Heart right ventricle (tissue), 16 donors: ENCODE data around the gene ARPIN. TPM values are rescaled to one million over a fixed set of nuclear protein-coding genes. Genes with fewer than 3 reads are reported as not detected.
"Not testable (repeated sequence)": the region's sequence is repeated elsewhere in the genome, so short reads cannot be mapped to it uniquely, and the experiment has no call there.

Experiments
- ATAC-seq, 8 donors: fragments of 200-7000 bp; cut with Tn5 transposase; one replicate each; pipeline ENCODE4 v1.9.1; 2020; ENCODE audit warnings: mild to moderate bottlenecking in 8 of 8, moderate library complexity in 8 of 8, moderate number of reproducible peaks in 1 of 8
- DNase-seq, 2 donors: peaks; one replicate each; pipeline ENCODE4 v3.0.0-alpha.2; 2020
- H3K27ac ChIP-seq, 10 donors: fragments of 200-600 bp; sonication (generic) in 2 of 10; one replicate each; pipeline versions ENCODE4 v1.5.0 to v1.8.0; 2020 to 2022; ENCODE audit warnings: mild to moderate bottlenecking in 3 of 10
- H3K27me3 ChIP-seq, 7 donors: fragments of 200-600 bp; one replicate each; pipeline ENCODE4 v1.8.0; 2021 to 2022; ENCODE audit warnings: mild to moderate bottlenecking in 2 of 7
- H3K36me3 ChIP-seq, 9 donors: fragments of 200-600 bp; sonication (generic) in 1 of 9; one replicate each; pipeline versions ENCODE4 v1.5.0 to v1.8.0; 2020 to 2022; ENCODE audit warnings: mild to moderate bottlenecking in 2 of 9
- H3K4me1 ChIP-seq, 9 donors: fragments of 200-600 bp; sonication (generic) in 1 of 9; one replicate each; pipeline versions ENCODE4 v1.5.0 to v1.8.0; 2020 to 2022; ENCODE audit warnings: mild to moderate bottlenecking in 4 of 9
- H3K4me3 ChIP-seq, 10 donors: fragments of 200-600 bp; sonication (generic) in 2 of 10; one replicate each; pipeline versions ENCODE4 v1.5.0 to v1.8.0; 2020 to 2022; ENCODE audit warnings: mild to moderate bottlenecking in 7 of 10, moderate library complexity in 2 of 10
- H3K9me3 ChIP-seq, 11 donors: fragments of 200-600 bp in 10 of 11; sonication (generic) in 2 of 11; one replicate each; pipeline versions ENCODE4 v1.5.0 to v1.8.0; 2013 to 2022; ENCODE audit warnings: mild to moderate bottlenecking in 2 of 11, control low read depth in 1 of 11, moderate library complexity in 1 of 11
- WGBS, 2 donors: extraction: QIAGEN DNeasy Blood & Tissue Kit; methylation state at CpG; one replicate each; pipeline ENCODE4 v1.1.7; 2013; ENCODE audit warnings: inconsistent platforms in 1 of 2; 5-methylcytosine and 5-hydroxymethylcytosine counted together
- intact Hi-C, 10 donors: fragments of 100-400 bp; cut with DNase I; formaldehyde crosslinking; loops; one replicate each; pipeline versions ENCODE4 v1.11.1 to v1.14.2; 2022
- polyA plus RNA-seq, 2 donors: library from polyadenylated mRNA; stranded (reverse); fragments of 200-250 nt; gene quantifications; one replicate each; pipeline ENCODE4 v1.2.3, GENCODE V29; 2013
- total RNA-seq, 10 donors: library from RNA; stranded (reverse); fragmentation: NEBNext Ultra II Directional in 3 of 10; extraction: Animal tissue kit (Norgen Biotek cat#: 25700) in 3 of 10; gene quantifications; one replicate each; pipeline versions ENCODE4 v1.2.1 to v1.2.4, GENCODE V29; 2021 to 2023
- TF ChIP-seq, protein P1 (sequence below), 9 donors: fragments of 200-600 bp; sonication (generic) in 2 of 9; IDR thresholded peaks; one replicate each; pipeline versions ENCODE4 v1.5.0 to v1.8.0; 2021 to 2022; ENCODE audit warnings: antibody characterized with exemption in 9 of 9, mild to moderate bottlenecking in 5 of 9, moderate library complexity in 1 of 9
- donor health status: Arrhythmogenic right ventricular cardiomyopathy.
- donor health status: ischemic (EF 13 %, LVEDD 7.1; RV severe dilation, severe dysfunction).
- donor health status: healthy with polysubstance abuse.
- donor health status: DM: no; HTN: yes; CAD: no.
- donor health status: DM: no; HTN: no; CAD: no.
- donor health status: ischemic (EF 25% LVEDD 6.9; RV normal size, moderate dysfunction).
- donor health status: ischemic (EF 25% LVEDD 5.7; RV mildly dilated, moderate dysfunction).
- donor health status: healthy.
- donor health status: DM: yes; HTN: yes; CAD: no.
- donor health status: Ischemic cardiomyopathy.
- donor health status: ischemic (EF 35%, LVEDD 5.7; RV mildly dilated, moderate dysfunction).
- donor health status: nonischemic (EF 11% LVEDD 7.7; RV severe dilation, severe dysfunction).
- donor health status: DM: yes; HTN: yes; CAD: no.
- donor health status: PGD.
- donor health status: ischemic (EF 29% LVEDD 5.4; RV normal size, mild dysfunction).
- donor health status: nonischemic (EF 23%, LVEDD 6.1; RV moderate dilation, normal function).

ARPIN gene
- total and polyA plus RNA-seq, 12 donors, result 4.6 to 12.8 (median 11.0) TPM

- no peaks in the 10 kb centered on the region for H3K27me3 ChIP-seq
- H3K4me3 ChIP-seq, result no peak overlapping the region
- intact Hi-C loops, result no loop called here
- peaks cover 0 to 30% (median 14%) of the 10 kb centered on the region in 9 donors for H3K4me1 ChIP-seq
- ATAC-seq (peak in 1 of 8 donors; percentile 20), DNase-seq (no peak)
- no peak overlapping the region for H3K27ac ChIP-seq
- peaks cover 0 to 61% (median 37%) of the 10 kb centered on the region in 9 donors for H3K36me3 ChIP-seq
- no peaks in the 10 kb centered on the region for H3K9me3 ChIP-seq
- 60 to 67% methylated on average over 4 of the region's 4 CpGs for WGBS, 2 donors
- TF ChIP-seq, protein P1, sequence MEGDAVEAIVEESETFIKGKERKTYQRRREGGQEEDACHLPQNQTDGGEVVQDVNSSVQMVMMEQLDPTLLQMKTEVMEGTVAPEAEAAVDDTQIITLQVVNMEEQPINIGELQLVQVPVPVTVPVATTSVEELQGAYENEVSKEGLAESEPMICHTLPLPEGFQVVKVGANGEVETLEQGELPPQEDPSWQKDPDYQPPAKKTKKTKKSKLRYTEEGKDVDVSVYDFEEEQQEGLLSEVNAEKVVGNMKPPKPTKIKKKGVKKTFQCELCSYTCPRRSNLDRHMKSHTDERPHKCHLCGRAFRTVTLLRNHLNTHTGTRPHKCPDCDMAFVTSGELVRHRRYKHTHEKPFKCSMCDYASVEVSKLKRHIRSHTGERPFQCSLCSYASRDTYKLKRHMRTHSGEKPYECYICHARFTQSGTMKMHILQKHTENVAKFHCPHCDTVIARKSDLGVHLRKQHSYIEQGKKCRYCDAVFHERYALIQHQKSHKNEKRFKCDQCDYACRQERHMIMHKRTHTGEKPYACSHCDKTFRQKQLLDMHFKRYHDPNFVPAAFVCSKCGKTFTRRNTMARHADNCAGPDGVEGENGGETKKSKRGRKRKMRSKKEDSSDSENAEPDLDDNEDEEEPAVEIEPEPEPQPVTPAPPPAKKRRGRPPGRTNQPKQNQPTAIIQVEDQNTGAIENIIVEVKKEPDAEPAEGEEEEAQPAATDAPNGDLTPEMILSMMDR (IDR thresholded peaks at IDR 0.05), result peak in 5 of 9 donors; percentile 8 to 38 (median 33)
Observed at GRCh38 chr15:89888214-89888804, 24.4 kb downstream of the ARPIN start.

GRCh38 chr15:89885611-89886010 is 27.1 kb downstream of the ARPIN start:
- TF ChIP-seq, protein P1 (IDR thresholded peaks at IDR 0.05), result no peak
- peaks cover 0 to 88% (median 37%) of the 10 kb centered on the region in 9 donors for H3K36me3 ChIP-seq
- intact Hi-C loops, result no loop called here
- WGBS, 2 donors, result 91 to 93% methylated on average over 2 of the region's 2 CpGs
- no peaks in the 10 kb centered on the region for H3K9me3 ChIP-seq
- no peak overlapping the region for H3K4me3 ChIP-seq
- ATAC-seq, result no peak
- no peak for DNase-seq
- no peaks in the 10 kb centered on the region for H3K27me3 ChIP-seq
- no peak overlapping the region for H3K27ac ChIP-seq
- H3K4me1 ChIP-seq, result peaks cover 0 to 3% (median 0%) of the 10 kb centered on the region in 9 donors

DNA sequence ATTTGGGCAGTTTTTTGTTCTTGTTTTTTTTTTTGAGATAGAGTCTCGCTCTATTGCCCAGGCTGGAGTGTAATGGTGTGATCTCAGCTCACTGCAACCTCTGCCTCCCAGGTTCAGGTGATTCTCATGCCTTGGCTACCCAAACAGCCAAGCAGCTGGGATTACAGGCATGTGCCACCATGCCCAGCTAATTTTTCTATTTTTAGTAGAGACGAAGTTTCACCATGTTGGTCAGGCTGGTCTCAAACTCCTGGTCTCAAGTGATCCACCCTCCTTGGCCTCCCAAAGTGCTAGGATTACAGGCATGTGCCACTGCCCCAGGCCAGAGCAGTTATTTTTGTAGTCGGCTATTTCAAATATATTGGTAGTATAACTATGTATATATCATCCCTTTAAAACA is 27.6 kb downstream of the ARPIN start:
- WGBS, 2 donors, result 59 to 72% methylated on average over 3 of the region's 3 CpGs
- intact Hi-C loops, DNase-seq, H3K27me3 ChIP-seq, H3K4me3 ChIP-seq, H3K4me1 ChIP-seq, ATAC-seq, H3K9me3 ChIP-seq: not testable (repeated sequence)
- Histone ChIP-seq H3K27ac (peak overlapping the region in 1 of 10 donors; percentile 27), H3K36me3 (peaks cover 0 to 93% (median 37%) of the 10 kb centered on the region in 9 donors)

DNA sequence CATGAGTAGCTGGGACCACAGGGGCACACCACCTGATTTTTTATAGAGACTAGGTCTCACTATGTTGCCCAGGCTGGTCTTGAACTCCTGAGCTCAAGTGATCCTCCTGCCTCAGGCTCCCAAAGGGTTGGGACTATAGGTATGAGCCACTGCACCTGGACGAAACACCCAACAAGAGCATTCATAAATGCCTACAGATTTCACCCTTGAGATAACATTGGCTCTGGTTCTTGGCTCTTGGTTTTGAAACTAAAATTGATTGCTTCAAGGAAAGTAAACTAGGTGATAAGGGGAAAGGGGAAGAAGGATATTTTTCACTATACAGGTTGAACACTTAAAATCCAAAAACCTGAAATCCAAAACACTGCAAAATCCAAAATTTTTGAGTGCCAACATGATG is 29.2 kb downstream of the ARPIN start:
- TF ChIP-seq, protein P1 (IDR thresholded peaks at IDR 0.05), result no peak
- intact Hi-C loops, result no loop called here
- ATAC-seq (no peak), DNase-seq (no peak)
- Histone ChIP-seq H3K27me3 (no peaks in the 10 kb centered on the region), H3K9me3 (no peaks in the 10 kb centered on the region), H3K4me3 (no peak overlapping the region), H3K4me1 (no peaks in the 10 kb centered on the region), H3K27ac (peak overlapping the region in 1 of 10 donors; percentile 27), H3K36me3 (peaks cover 0 to 100% (median 32%) of the 10 kb centered on the region in 9 donors)
- 88 to 100% methylated on average over 1 of the region's 1 CpG for WGBS, 2 donors

DNA sequence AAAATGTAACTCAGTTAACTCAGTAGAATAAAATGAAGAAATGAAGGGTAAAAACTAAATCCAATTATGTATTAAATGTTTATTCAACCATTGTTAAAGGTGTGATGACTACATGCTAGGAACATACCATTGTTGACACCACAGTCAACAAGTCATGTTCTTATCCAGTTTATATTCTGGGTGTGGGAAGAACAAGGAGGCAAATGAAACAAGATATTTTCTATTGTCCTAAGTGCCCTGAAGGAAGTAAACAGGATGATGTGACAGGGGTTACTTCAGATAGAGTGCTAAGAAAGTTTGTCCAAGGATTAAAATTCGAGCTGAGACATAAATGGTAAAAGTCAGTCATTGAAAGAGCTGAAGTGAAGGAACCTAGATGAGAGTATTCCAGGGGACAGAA is 32.0 kb downstream of the ARPIN start:
- H3K4me1 ChIP-seq, result peaks cover 0 to 17% (median 0%) of the 10 kb centered on the region in 9 donors
- WGBS, 2 donors, result 57 to 67% methylated on average over 1 of the region's 1 CpG
- H3K9me3 ChIP-seq, result no peaks in the 10 kb centered on the region

More for the DNA sequence above, 32.0 kb downstream of the ARPIN start:
- TF ChIP-seq, protein P1 (IDR thresholded peaks at IDR 0.05), result no peak
- H3K27me3 ChIP-seq, result no peaks in the 10 kb centered on the region
- ATAC-seq (no peak), DNase-seq (no peak)
- H3K36me3 ChIP-seq, result peaks cover 0 to 100% (median 23%) of the 10 kb centered on the region in 9 donors
- intact Hi-C loops, result no loop called here
- no peak overlapping the region for H3K27ac ChIP-seq
- H3K4me3 ChIP-seq, result no peak overlapping the region
